PFSK-1 (cell line): ENCODE data around the gene CAMTA1.

Source experiments
- POLR2AphosphoS5 ChIP-seq: IDR thresholded peaks from 2 replicates; pipeline ENCODE4 v1.6.1; 2012; ENCODE audit warnings: low read depth, mild to moderate bottlenecking, control low read depth, low read length, moderate library complexity
- SIN3A ChIP-seq: IDR thresholded peaks from 2 replicates; pipeline ENCODE4 v1.6.1; 2012; ENCODE audit warnings: mild to moderate bottlenecking, low read length, moderate library complexity, borderline replicate concordance; ENCODE audit not compliant: insufficient read depth
- TF ChIP-seq, protein P1 (sequence below), 2 experiments: IDR thresholded peaks; 2 replicates each; pipeline versions ENCODE4 v1.6.1 to v1.8.0; 2011 to 2012; ENCODE audit warnings: low read depth in 2 of 2, low read length in 2 of 2, control low read depth in 1 of 2, inconsistent platforms in 1 of 2, mild to moderate bottlenecking in 1 of 2, moderate library complexity in 1 of 2; ENCODE audit not compliant: insufficient read depth in 1 of 2

GRCh38 chr1:7421471-7422075 lies 636.3 kb downstream of the CAMTA1 start:
- TF ChIP-seq, protein P1, sequence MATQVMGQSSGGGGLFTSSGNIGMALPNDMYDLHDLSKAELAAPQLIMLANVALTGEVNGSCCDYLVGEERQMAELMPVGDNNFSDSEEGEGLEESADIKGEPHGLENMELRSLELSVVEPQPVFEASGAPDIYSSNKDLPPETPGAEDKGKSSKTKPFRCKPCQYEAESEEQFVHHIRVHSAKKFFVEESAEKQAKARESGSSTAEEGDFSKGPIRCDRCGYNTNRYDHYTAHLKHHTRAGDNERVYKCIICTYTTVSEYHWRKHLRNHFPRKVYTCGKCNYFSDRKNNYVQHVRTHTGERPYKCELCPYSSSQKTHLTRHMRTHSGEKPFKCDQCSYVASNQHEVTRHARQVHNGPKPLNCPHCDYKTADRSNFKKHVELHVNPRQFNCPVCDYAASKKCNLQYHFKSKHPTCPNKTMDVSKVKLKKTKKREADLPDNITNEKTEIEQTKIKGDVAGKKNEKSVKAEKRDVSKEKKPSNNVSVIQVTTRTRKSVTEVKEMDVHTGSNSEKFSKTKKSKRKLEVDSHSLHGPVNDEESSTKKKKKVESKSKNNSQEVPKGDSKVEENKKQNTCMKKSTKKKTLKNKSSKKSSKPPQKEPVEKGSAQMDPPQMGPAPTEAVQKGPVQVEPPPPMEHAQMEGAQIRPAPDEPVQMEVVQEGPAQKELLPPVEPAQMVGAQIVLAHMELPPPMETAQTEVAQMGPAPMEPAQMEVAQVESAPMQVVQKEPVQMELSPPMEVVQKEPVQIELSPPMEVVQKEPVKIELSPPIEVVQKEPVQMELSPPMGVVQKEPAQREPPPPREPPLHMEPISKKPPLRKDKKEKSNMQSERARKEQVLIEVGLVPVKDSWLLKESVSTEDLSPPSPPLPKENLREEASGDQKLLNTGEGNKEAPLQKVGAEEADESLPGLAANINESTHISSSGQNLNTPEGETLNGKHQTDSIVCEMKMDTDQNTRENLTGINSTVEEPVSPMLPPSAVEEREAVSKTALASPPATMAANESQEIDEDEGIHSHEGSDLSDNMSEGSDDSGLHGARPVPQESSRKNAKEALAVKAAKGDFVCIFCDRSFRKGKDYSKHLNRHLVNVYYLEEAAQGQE (IDR thresholded peaks at IDR 0.05; ENCODE audit: insufficient read depth in 1 of 2, low read depth in 2 of 2, low read length in 2 of 2) = no peak
- TF ChIP-seq SIN3A (no peak), POLR2AphosphoS5 (no peak)
